GM20000 (cell line): ENCODE results near the gene MTARC1.

Experiments used
- DNase-seq: peaks from one replicate; pipeline ENCODE4 v3.0.0; 2012; ENCODE audit warnings: low spot score
- CTCF ChIP-seq: IDR thresholded peaks from 2 replicates; pipeline ENCODE4 v1.5.1; 2012; ENCODE audit warnings: mild to moderate bottlenecking, control low read depth; ENCODE audit errors: extremely low read depth, missing control alignments

MTARC1 gene

GRCh38 chr1:220804202-220804586, 17.5 kb downstream of the MTARC1 start:
- no peak for TF ChIP-seq CTCF
- DNase-seq = no peak

- no peak for TF ChIP-seq CTCF
- DNase-seq = no peak
Observed at GRCh38 chr1:220806408-220806807, 19.7 kb downstream of the MTARC1 start.

GRCh38 chr1:220807726-220808125, 21.0 kb downstream of the MTARC1 start:
- no peak for TF ChIP-seq CTCF
- no peak for DNase-seq

GRCh38 chr1:220808345-220809186, 21.9 kb downstream of the MTARC1 start:
- DNase-seq = no peak

GRCh38 chr1:220809187-220809550, 22.5 kb downstream of the MTARC1 start:
- no peak for DNase-seq
- no peak for TF ChIP-seq CTCF

More at GRCh38 chr1:220808345-220809186, 21.9 kb downstream of the MTARC1 start:
- no peak for TF ChIP-seq CTCF

- no peak for TF ChIP-seq CTCF
- DNase-seq = no peak
Observed at GRCh38 chr1:220809704-220810103, 23.0 kb downstream of the MTARC1 start.

- peak; percentile 68 for DNase-seq
- TF ChIP-seq CTCF = peak; percentile 76
Observed at GRCh38 chr1:220810179-220810653, 23.5 kb downstream of the MTARC1 start.
